Keratinocyte (primary cell): ENCODE results near the gene RASSF6. TPM values are rescaled to one million over a fixed set of nuclear protein-coding genes. Genes with fewer than 3 reads are reported as not detected.

Experiments
- DNase-seq: peaks from one replicate; pipeline ENCODE4 v3.0.0-alpha.2; 2011; ENCODE audit warnings: low read depth, missing footprints, low spot score
- FAIRE-seq: peaks from 2 replicates; lab custom pipeline; 2011; peaks lifted over from hg19 to GRCh38; lab: Jason Lieb, UNC
- H2AFZ ChIP-seq: 2 replicates; pipeline ENCODE4 v1.6.0; 2012; ENCODE audit warnings: low read length, control low read depth, inconsistent platforms; ENCODE audit not compliant: control insufficient read depth
- H3K27ac ChIP-seq: 2 replicates; pipeline ENCODE4 v1.5.1; 2011; ENCODE audit warnings: low read length; ENCODE audit not compliant: control insufficient read depth, insufficient read depth
- H3K27me3 ChIP-seq: 3 replicates; pipeline ENCODE4 v1.6.0; 2011; ENCODE audit warnings: low read length; ENCODE audit not compliant: control insufficient read depth, insufficient read depth; ENCODE audit errors: extremely low read depth
- H3K36me3 ChIP-seq, 2 experiments: 2 replicates in 1 of 2; 3 replicates in 1 of 2; pipeline ENCODE4 v1.5.1; 2011; ENCODE audit warnings: low read length in 2 of 2, mild to moderate bottlenecking in 1 of 2; ENCODE audit not compliant: control insufficient read depth in 2 of 2, insufficient read depth in 2 of 2; ENCODE audit errors: extremely low read depth in 1 of 2
- H3K4me1 ChIP-seq: 3 replicates; pipeline ENCODE4 v1.5.1; 2011; ENCODE audit warnings: low read length; ENCODE audit not compliant: control insufficient read depth, insufficient read depth; ENCODE audit errors: extremely low read depth
- H3K4me2 ChIP-seq: 3 replicates; pipeline ENCODE4 v1.6.0; 2011; ENCODE audit warnings: low read depth, low read length; ENCODE audit not compliant: control insufficient read depth, insufficient read depth; ENCODE audit errors: extremely low read depth
- H3K4me3 ChIP-seq, 3 experiments: fragments of 200-600 bp in 1 of 3; sonication (generic) in 1 of 3; 2 replicates in 2 of 3; 3 replicates in 1 of 3; pipeline ENCODE4 v1.5.1; 2011 to 2016; ENCODE audit warnings: low read length in 3 of 3, mild to moderate bottlenecking in 3 of 3, control low read depth in 2 of 3, inconsistent platforms in 1 of 3, low read depth in 1 of 3, mixed read lengths in 1 of 3, mixed run types in 1 of 3, moderate library complexity in 1 of 3; ENCODE audit not compliant: control insufficient read depth in 2 of 3, insufficient read depth in 2 of 3; ENCODE audit errors: extremely low read depth in 1 of 3
- H3K79me2 ChIP-seq: 2 replicates; pipeline ENCODE4 v1.6.0; 2012; ENCODE audit warnings: low read length; ENCODE audit not compliant: control insufficient read depth, insufficient read depth
- H3K9ac ChIP-seq: 3 replicates; pipeline ENCODE4 v1.6.0; 2011; ENCODE audit warnings: low read length; ENCODE audit not compliant: control insufficient read depth, insufficient read depth; ENCODE audit errors: extremely low read depth
- H3K9me1 ChIP-seq: 3 replicates; pipeline ENCODE4 v1.6.0; 2011; ENCODE audit warnings: low read length; ENCODE audit not compliant: control insufficient read depth, insufficient read depth; ENCODE audit errors: extremely low read depth
- H3K9me3 ChIP-seq: 2 replicates; pipeline ENCODE4 v1.5.1; 2012; ENCODE audit warnings: low read depth, low read length; ENCODE audit not compliant: control insufficient read depth
- H4K20me1 ChIP-seq: 3 replicates; pipeline ENCODE4 v1.6.0; 2011; ENCODE audit warnings: low read length; ENCODE audit not compliant: control insufficient read depth, insufficient read depth; ENCODE audit errors: extremely low read depth
- EZH2 ChIP-seq: IDR thresholded peaks from one replicate; pipeline ENCODE4 v1.6.1; 2012; ENCODE audit warnings: inconsistent platforms, mild to moderate bottlenecking, low read length, moderate library complexity
- dilution Hi-C: fragments of 300-500 bp; cut with MboI; formaldehyde crosslinking; loops from one replicate; pipeline ENCODE4 v1.7.0; 2020; ENCODE audit warnings: low sequenced_read_pairs; ENCODE audit not compliant: extremely low pct_ligation_motif_present
- polyA plus RNA-seq, 5 experiments: library from polyadenylated mRNA; depleted of rRNA in 3 of 5; stranded (reverse) in 3 of 5; stranded (forward) in 1 of 5; unstranded in 1 of 5; fragments of >200 nt; gene quantifications; 1 replicate in 1 of 5; 2 replicates in 3 of 5; 3 replicates in 1 of 5; pipeline versions ENCODE4 v1.2.1 to v1.2.3, GENCODE V29; 2011 to 2012; ENCODE audit warnings: missing spikeins in 2 of 5, low read depth in 1 of 5, low replicate concordance in 1 of 5
- TF ChIP-seq, protein P1 (sequence below), 3 experiments: IDR thresholded peaks in 1 of 3; conservative IDR thresholded peaks in 1 of 3; optimal IDR thresholded peaks in 1 of 3; 2 replicates in 2 of 3; 3 replicates in 1 of 3; pipeline versions ENCODE3 to v1.5.1; 2011; ENCODE audit warnings: low read length in 3 of 3, mild to moderate bottlenecking in 3 of 3, moderate library complexity in 2 of 3, control low read depth in 1 of 3, inconsistent platforms in 1 of 3; ENCODE audit not compliant: insufficient read depth in 2 of 3; ENCODE audit errors: extremely low read depth in 1 of 3

RASSF6 gene
- polyA plus RNA-seq, 1 donor (not counting 4 experiments of a cell fraction or from before 2014, with no cell fraction given), result 4.4 TPM

DNA sequence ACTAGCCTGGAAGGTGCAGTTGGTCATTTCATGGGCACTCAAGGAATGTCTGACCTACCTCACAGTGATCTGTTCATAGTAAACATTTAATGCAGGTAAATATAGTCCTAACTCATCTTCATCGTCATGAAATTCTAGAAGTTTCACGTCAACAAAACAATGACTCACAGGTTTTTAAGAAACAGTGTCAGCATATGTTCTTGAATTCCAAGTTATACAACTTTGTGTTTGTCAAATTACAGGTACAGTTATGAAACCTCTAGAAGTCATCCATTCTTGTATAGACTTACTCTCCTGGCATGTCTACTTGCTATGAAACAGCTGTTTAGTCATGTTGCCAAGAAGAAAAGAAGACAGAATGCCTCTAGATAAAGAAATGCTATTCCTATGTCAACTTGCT lies 92.1 kb downstream of the RASSF6 start:
- FAIRE-seq, result no peak
- H3K4me3 ChIP-seq, result no peak overlapping the region
- no peaks in the 10 kb centered on the region for H3K36me3 ChIP-seq
- no peak for TF ChIP-seq EZH2
- TF ChIP-seq, protein P1, sequence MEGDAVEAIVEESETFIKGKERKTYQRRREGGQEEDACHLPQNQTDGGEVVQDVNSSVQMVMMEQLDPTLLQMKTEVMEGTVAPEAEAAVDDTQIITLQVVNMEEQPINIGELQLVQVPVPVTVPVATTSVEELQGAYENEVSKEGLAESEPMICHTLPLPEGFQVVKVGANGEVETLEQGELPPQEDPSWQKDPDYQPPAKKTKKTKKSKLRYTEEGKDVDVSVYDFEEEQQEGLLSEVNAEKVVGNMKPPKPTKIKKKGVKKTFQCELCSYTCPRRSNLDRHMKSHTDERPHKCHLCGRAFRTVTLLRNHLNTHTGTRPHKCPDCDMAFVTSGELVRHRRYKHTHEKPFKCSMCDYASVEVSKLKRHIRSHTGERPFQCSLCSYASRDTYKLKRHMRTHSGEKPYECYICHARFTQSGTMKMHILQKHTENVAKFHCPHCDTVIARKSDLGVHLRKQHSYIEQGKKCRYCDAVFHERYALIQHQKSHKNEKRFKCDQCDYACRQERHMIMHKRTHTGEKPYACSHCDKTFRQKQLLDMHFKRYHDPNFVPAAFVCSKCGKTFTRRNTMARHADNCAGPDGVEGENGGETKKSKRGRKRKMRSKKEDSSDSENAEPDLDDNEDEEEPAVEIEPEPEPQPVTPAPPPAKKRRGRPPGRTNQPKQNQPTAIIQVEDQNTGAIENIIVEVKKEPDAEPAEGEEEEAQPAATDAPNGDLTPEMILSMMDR (optimal IDR thresholded peaks at IDR 0.05 in 1 of 3, IDR thresholded peaks at IDR 0.05 in 1 of 3, conservative IDR thresholded peaks at IDR 0.05 in 1 of 3; ENCODE audit: extremely low read depth in 1 of 3, insufficient read depth in 2 of 3, low read length in 3 of 3), result no peak
- no peaks in the 10 kb centered on the region for H4K20me1 ChIP-seq
- H3K9me3 ChIP-seq, result no peaks in the 10 kb centered on the region
- H3K27ac ChIP-seq, result no peak overlapping the region
- H3K4me1 ChIP-seq, result no peaks in the 10 kb centered on the region
- H2AFZ ChIP-seq, result no peak overlapping the region
- no peak for DNase-seq
- H3K4me2 ChIP-seq, result no peak overlapping the region
- no peak overlapping the region for H3K9ac ChIP-seq
- dilution Hi-C loops, result no loop called here
- H3K27me3 ChIP-seq, result no peaks in the 10 kb centered on the region
- no peaks in the 10 kb centered on the region for H3K79me2 ChIP-seq
- no peaks in the 10 kb centered on the region for H3K9me1 ChIP-seq

DNA sequence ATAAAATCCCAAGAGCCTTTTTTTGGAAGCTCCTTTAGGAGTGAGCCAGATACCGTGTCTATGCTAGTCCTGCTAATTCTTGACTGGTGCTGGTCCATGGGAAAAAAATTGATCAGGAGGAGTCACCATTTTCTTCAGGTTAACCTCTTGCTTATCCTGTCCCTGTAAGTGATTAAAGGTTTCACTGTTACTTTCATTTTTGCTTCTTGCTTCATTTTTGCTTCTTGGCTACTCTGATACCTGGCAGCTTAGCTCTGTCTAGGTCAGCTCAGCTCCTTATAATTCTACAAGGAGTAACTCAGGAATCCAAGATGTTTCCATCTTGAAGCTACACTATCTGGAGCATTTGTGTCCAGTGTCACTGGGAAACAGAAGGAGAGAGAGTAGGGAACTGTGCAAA lies 93.0 kb downstream of the RASSF6 start:
- no peak for FAIRE-seq
- dilution Hi-C loops, result no loop called here
- H3K79me2 ChIP-seq, result no peaks in the 10 kb centered on the region

More for the DNA sequence above, 93.0 kb downstream of the RASSF6 start:
- no peaks in the 10 kb centered on the region for H3K9me3 ChIP-seq
- H2AFZ ChIP-seq, result no peak overlapping the region
- H3K9ac ChIP-seq, result no peak overlapping the region
- no peaks in the 10 kb centered on the region for H3K9me1 ChIP-seq
- no peak overlapping the region for H3K4me3 ChIP-seq
- no peaks in the 10 kb centered on the region for H3K4me1 ChIP-seq
- no peak overlapping the region for H3K4me2 ChIP-seq
- H3K27ac ChIP-seq, result no peak overlapping the region
- TF ChIP-seq, protein P1 (optimal IDR thresholded peaks at IDR 0.05 in 1 of 3, IDR thresholded peaks at IDR 0.05 in 1 of 3, conservative IDR thresholded peaks at IDR 0.05 in 1 of 3; ENCODE audit: extremely low read depth in 1 of 3, insufficient read depth in 2 of 3, low read length in 3 of 3), result no peak
- TF ChIP-seq EZH2, result no peak
- no peak for DNase-seq
- no peaks in the 10 kb centered on the region for H3K27me3 ChIP-seq
- H3K36me3 ChIP-seq, result no peaks in the 10 kb centered on the region
- H4K20me1 ChIP-seq, result no peaks in the 10 kb centered on the region
